ENCODE data around the gene TXNDC11.

DNA sequence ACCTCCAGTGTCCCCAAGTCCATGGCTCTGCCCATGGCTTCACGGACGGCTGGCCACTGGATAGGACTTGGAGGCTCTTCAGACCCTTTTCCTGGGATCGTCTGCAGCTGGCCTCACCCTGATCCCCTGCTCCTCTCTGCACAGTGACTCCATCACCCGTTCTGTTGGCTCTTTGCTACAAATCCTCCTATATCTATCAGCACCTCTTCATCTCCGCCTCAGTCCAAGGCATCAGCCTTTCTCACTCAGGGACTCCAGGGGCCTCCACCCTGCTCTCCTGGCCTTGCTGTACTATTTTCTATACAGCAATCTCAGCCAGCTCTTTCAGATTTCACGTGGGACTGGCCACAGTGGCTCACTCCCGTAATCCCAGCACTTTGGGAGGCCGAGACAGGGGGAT, 85.1 kb downstream of the TXNDC11 start:
- TF ChIP-seq, protein P1, sequence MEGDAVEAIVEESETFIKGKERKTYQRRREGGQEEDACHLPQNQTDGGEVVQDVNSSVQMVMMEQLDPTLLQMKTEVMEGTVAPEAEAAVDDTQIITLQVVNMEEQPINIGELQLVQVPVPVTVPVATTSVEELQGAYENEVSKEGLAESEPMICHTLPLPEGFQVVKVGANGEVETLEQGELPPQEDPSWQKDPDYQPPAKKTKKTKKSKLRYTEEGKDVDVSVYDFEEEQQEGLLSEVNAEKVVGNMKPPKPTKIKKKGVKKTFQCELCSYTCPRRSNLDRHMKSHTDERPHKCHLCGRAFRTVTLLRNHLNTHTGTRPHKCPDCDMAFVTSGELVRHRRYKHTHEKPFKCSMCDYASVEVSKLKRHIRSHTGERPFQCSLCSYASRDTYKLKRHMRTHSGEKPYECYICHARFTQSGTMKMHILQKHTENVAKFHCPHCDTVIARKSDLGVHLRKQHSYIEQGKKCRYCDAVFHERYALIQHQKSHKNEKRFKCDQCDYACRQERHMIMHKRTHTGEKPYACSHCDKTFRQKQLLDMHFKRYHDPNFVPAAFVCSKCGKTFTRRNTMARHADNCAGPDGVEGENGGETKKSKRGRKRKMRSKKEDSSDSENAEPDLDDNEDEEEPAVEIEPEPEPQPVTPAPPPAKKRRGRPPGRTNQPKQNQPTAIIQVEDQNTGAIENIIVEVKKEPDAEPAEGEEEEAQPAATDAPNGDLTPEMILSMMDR (IDR thresholded peaks at IDR 0.05; ENCODE audit: low read depth, low read length) = no peak
- TF ChIP-seq POLR2A (IDR thresholded peaks at IDR 0.05; ENCODE audit: extremely low read depth, insufficient read length) (no peak), MYC (IDR thresholded peaks at IDR 0.05; ENCODE audit: low read depth, low read length) (no peak)

Data from NB4 (cell line).